WTC11 (cell line): ENCODE data around the gene SVEP1. TPM values are rescaled to one million over a fixed set of nuclear protein-coding genes. Genes with fewer than 3 reads are reported as not detected.

ENCODE experiments used
- ATAC-seq: fragments of 200-7000 bp; cut with Tn5 transposase; 2 replicates; pipeline ENCODE4 v1.10.0; 2021; ENCODE audit warnings: mild to moderate bottlenecking, moderate library complexity
- CTCF ChIA-PET: fragments of 300-600 bp; sonication (Branson Sonifier 250); formaldehyde crosslinking; loops from one replicate; lab custom pipeline; 2021; ENCODE audit warnings: antibody characterized with exemption; lab: Charles Lee
- POLR2A ChIA-PET: fragments of 350-600 bp; sonication (Branson Sonifier 250); formaldehyde crosslinking; loops from one replicate; lab custom pipeline; 2021; ENCODE audit warnings: antibody characterized with exemption; lab: Charles Lee
- DNase-seq: peaks from one replicate; pipeline ENCODE4 v3.0.0; 2021; ENCODE audit warnings: low spot score
- H3K27ac Mint-ChIP-seq: 2 replicates; pipeline ENCODE4 v1.8.0; 2021; ENCODE audit warnings: mixed read lengths
- H3K27me3 Mint-ChIP-seq: 2 replicates; pipeline ENCODE4 v1.8.0; 2021; ENCODE audit warnings: low read depth, mild to moderate bottlenecking, moderate library complexity, mixed read lengths
- H3K36me3 Mint-ChIP-seq: 2 replicates; pipeline ENCODE4 v1.8.0; 2021; ENCODE audit warnings: mixed read lengths
- H3K4me1 Mint-ChIP-seq: 2 replicates; pipeline ENCODE4 v1.8.0; 2022; ENCODE audit warnings: mixed read lengths
- H3K4me3 Mint-ChIP-seq: 2 replicates; pipeline ENCODE4 v1.8.0; 2021; ENCODE audit warnings: mild to moderate bottlenecking, moderate library complexity, mixed read lengths
- H3K9me3 Mint-ChIP-seq: 2 replicates; pipeline ENCODE4 v1.8.0; 2021; ENCODE audit warnings: mixed read lengths
- CREB1 ChIP-seq: sonication (generic); formaldehyde crosslinking; IDR thresholded peaks from 2 replicates; pipeline ENCODE4 v1.8.0; 2023; ENCODE audit warnings: mild to moderate bottlenecking, missing genetic modification reagents
- FOXK1 ChIP-seq: sonication (generic); formaldehyde crosslinking; IDR thresholded peaks from 2 replicates; pipeline ENCODE4 v1.8.0; 2022; ENCODE audit warnings: mild to moderate bottlenecking, moderate library complexity, missing genetic modification reagents
- FOXP1 ChIP-seq: sonication (generic); formaldehyde crosslinking; IDR thresholded peaks from 2 replicates; pipeline ENCODE4 v1.8.0; 2022; ENCODE audit warnings: missing genetic modification reagents, mild to moderate bottlenecking, moderate library complexity, borderline replicate concordance
- GRHL2 ChIP-seq: fragments of 250-450 bp; sonication (Bioruptor Pico); IDR thresholded peaks from 2 replicates; pipeline ENCODE4 v1.8.0; 2022; ENCODE audit warnings: mild to moderate bottlenecking, moderate library complexity; ENCODE audit not compliant: insufficient replicate concordance, severe bottlenecking
- JAZF1 ChIP-seq: fragments of 250-450 bp; sonication (Bioruptor Pico); IDR thresholded peaks from 2 replicates; pipeline ENCODE4 v1.9.0; 2021; ENCODE audit warnings: moderate library complexity, mild to moderate bottlenecking, inconsistent platforms
- NFATC4 ChIP-seq: fragments of 250-450 bp; sonication (Bioruptor Pico); IDR thresholded peaks from 2 replicates; pipeline ENCODE4 v1.9.0; 2021; ENCODE audit warnings: mild to moderate bottlenecking
- TP53 ChIP-seq: sonication (generic); formaldehyde crosslinking; IDR thresholded peaks from 2 replicates; pipeline ENCODE4 v1.8.1; 2023; ENCODE audit warnings: mild to moderate bottlenecking, missing genetic modification reagents
- ZBTB21 ChIP-seq: sonication (generic); formaldehyde crosslinking; IDR thresholded peaks from 2 replicates; pipeline ENCODE4 v1.8.1; 2023; ENCODE audit warnings: mild to moderate bottlenecking, missing genetic modification reagents, borderline replicate concordance
- ZNF416 ChIP-seq: fragments of 250-450 bp; sonication (Bioruptor Pico); IDR thresholded peaks from 2 replicates; pipeline ENCODE4 v1.9.0; 2021; ENCODE audit warnings: mild to moderate bottlenecking, inconsistent platforms
- total RNA-seq: library from RNA; stranded (reverse); gene quantifications from 3 replicates; pipeline ENCODE4 v1.2.3, GENCODE V29; 2021
- TF ChIP-seq, protein P1 (sequence below): sonication (generic); formaldehyde crosslinking; IDR thresholded peaks from 2 replicates; pipeline ENCODE4 v1.8.0; 2022; ENCODE audit warnings: missing genetic modification reagents
- TF ChIP-seq, protein P2 (sequence below): sonication (generic); formaldehyde crosslinking; IDR thresholded peaks from 2 replicates; pipeline ENCODE4 v1.8.1; 2023; ENCODE audit warnings: mild to moderate bottlenecking, missing genetic modification reagents, moderate library complexity
- TF ChIP-seq, protein P3 (sequence below): sonication (generic); formaldehyde crosslinking; IDR thresholded peaks from 2 replicates; pipeline ENCODE4 v1.8.1; 2023; ENCODE audit warnings: mild to moderate bottlenecking, missing genetic modification reagents, moderate library complexity
- TF ChIP-seq, protein P4 (sequence below): fragments of 200-600 bp; IDR thresholded peaks from 2 replicates; pipeline ENCODE4 v1.8.0; 2022; ENCODE audit warnings: antibody characterized with exemption
- TF ChIP-seq, protein P5 (sequence below): sonication (generic); formaldehyde crosslinking; IDR thresholded peaks from 2 replicates; pipeline ENCODE4 v1.8.1; 2023; ENCODE audit warnings: mild to moderate bottlenecking, moderate library complexity, missing genetic modification reagents
- TF ChIP-seq, protein P6 (sequence below): sonication (generic); formaldehyde crosslinking; IDR thresholded peaks from 2 replicates; pipeline ENCODE4 v1.8.1; 2023; ENCODE audit warnings: mild to moderate bottlenecking, missing genetic modification reagents
- TF ChIP-seq, protein P7 (sequence below): sonication (generic); formaldehyde crosslinking; IDR thresholded peaks from 2 replicates; pipeline ENCODE4 v1.8.1; 2022; ENCODE audit warnings: low read depth, missing genetic modification reagents, borderline replicate concordance

SVEP1 gene
- total RNA-seq, 1 experiment from 2014 or later, result 0.74 TPM

DNA sequence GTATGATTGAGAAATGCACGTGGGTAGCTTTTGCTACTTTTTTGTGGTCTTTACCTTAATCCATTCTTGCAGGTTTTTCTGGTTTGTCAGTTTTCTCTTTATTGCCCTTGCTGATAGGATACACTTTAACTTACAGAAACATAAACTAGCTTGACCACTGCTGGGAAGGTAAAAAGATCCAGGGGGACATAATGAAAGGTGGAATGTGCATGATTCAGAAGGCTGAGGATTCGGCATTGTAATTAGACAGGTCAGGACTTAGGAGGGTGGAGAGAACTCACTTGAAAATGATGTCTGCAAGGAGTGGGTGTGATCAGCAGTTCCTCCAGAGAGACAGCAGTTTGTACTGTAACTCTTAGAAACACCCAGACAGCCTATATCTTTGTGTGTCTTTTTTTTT lies 222.0 kb downstream of the SVEP1 start (continued):
- TF ChIP-seq, protein P1, sequence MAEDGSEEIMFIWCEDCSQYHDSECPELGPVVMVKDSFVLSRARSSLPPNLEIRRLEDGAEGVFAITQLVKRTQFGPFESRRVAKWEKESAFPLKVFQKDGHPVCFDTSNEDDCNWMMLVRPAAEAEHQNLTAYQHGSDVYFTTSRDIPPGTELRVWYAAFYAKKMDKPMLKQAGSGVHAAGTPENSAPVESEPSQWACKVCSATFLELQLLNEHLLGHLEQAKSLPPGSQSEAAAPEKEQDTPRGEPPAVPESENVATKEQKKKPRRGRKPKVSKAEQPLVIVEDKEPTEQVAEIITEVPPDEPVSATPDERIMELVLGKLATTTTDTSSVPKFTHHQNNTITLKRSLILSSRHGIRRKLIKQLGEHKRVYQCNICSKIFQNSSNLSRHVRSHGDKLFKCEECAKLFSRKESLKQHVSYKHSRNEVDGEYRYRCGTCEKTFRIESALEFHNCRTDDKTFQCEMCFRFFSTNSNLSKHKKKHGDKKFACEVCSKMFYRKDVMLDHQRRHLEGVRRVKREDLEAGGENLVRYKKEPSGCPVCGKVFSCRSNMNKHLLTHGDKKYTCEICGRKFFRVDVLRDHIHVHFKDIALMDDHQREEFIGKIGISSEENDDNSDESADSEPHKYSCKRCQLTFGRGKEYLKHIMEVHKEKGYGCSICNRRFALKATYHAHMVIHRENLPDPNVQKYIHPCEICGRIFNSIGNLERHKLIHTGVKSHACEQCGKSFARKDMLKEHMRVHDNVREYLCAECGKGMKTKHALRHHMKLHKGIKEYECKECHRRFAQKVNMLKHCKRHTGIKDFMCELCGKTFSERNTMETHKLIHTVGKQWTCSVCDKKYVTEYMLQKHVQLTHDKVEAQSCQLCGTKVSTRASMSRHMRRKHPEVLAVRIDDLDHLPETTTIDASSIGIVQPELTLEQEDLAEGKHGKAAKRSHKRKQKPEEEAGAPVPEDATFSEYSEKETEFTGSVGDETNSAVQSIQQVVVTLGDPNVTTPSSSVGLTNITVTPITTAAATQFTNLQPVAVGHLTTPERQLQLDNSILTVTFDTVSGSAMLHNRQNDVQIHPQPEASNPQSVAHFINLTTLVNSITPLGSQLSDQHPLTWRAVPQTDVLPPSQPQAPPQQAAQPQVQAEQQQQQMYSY (CRISPR knock-in tag), result no peak
- no peak for TF ChIP-seq TP53 (CRISPR knock-in tag)
- TF ChIP-seq, protein P2, sequence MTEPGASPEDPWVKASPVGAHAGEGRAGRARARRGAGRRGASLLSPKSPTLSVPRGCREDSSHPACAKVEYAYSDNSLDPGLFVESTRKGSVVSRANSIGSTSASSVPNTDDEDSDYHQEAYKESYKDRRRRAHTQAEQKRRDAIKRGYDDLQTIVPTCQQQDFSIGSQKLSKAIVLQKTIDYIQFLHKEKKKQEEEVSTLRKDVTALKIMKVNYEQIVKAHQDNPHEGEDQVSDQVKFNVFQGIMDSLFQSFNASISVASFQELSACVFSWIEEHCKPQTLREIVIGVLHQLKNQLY (CRISPR knock-in tag), result no peak
- TF ChIP-seq, protein P3, sequence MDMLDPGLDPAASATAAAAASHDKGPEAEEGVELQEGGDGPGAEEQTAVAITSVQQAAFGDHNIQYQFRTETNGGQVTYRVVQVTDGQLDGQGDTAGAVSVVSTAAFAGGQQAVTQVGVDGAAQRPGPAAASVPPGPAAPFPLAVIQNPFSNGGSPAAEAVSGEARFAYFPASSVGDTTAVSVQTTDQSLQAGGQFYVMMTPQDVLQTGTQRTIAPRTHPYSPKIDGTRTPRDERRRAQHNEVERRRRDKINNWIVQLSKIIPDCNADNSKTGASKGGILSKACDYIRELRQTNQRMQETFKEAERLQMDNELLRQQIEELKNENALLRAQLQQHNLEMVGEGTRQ, result no peak
- no peak for TF ChIP-seq JAZF1 (CRISPR knock-in tag)
- no peak for TF ChIP-seq ZNF416 (CRISPR knock-in tag)
- TF ChIP-seq, protein P4, sequence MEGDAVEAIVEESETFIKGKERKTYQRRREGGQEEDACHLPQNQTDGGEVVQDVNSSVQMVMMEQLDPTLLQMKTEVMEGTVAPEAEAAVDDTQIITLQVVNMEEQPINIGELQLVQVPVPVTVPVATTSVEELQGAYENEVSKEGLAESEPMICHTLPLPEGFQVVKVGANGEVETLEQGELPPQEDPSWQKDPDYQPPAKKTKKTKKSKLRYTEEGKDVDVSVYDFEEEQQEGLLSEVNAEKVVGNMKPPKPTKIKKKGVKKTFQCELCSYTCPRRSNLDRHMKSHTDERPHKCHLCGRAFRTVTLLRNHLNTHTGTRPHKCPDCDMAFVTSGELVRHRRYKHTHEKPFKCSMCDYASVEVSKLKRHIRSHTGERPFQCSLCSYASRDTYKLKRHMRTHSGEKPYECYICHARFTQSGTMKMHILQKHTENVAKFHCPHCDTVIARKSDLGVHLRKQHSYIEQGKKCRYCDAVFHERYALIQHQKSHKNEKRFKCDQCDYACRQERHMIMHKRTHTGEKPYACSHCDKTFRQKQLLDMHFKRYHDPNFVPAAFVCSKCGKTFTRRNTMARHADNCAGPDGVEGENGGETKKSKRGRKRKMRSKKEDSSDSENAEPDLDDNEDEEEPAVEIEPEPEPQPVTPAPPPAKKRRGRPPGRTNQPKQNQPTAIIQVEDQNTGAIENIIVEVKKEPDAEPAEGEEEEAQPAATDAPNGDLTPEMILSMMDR, result no peak
- TF ChIP-seq, protein P5, sequence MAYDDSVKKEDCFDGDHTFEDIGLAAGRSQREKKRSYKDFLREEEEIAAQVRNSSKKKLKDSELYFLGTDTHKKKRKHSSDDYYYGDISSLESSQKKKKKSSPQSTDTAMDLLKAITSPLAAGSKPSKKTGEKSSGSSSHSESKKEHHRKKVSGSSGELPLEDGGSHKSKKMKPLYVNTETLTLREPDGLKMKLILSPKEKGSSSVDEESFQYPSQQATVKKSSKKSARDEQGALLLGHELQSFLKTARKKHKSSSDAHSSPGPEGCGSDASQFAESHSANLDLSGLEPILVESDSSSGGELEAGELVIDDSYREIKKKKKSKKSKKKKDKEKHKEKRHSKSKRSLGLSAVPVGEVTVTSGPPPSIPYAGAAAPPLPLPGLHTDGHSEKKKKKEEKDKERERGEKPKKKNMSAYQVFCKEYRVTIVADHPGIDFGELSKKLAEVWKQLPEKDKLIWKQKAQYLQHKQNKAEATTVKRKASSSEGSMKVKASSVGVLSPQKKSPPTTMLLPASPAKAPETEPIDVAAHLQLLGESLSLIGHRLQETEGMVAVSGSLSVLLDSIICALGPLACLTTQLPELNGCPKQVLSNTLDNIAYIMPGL (CRISPR knock-in tag), result no peak
- TF ChIP-seq NFATC4 (CRISPR knock-in tag), result no peak

DNA sequence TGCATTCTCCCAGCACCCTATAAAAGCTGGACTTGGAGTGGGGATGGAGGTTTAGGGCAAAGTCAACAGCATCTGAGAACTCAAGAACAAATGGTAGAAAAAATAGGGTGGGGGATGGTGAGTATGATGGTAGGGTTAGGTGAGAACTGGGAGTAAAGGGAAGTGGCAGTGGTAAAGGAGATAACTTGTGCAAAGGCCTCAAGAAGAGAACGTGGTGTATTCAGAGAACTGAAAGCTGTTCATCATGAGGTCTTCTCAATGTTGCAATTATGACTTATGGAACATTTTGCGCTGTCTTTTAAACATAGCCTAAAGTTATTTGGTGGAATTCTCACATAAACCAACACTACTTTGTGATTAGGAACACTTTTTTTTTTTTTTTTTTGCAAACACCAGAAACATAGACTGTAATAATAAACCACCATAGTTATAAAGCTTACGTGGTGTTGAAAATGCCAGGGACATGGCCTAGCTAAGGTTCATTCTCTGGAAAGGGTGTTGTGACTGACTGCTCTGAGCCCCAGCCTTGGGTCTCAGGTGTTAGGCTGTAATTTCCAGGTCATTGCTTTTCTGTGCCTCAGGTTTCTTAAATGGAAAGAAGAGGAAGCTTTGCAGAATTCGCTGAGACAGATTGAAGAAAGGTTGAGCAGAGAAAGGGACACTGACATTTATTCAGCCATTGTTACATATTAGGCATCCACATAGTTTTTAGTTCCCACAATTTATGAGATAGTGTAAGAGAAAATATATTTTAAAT lies 222.7 kb downstream of the SVEP1 start:
- Mint-ChIP-seq H3K27me3 (no peaks in the 10 kb centered on the region), H3K36me3 (no peaks in the 10 kb centered on the region), H3K27ac (no peak overlapping the region), H3K4me1 (no peaks in the 10 kb centered on the region), H3K4me3 (no peak overlapping the region), H3K9me3 (0 out of 2 replicates have a peak, but pooled peaks cover 3% of the 10 kb centered on the region)
- ChIA-PET POLR2A (no interaction called here), CTCF (no interaction called here)
- no peak for DNase-seq
- no peak for ATAC-seq
- TF ChIP-seq, protein P2 (CRISPR knock-in tag), result no peak
- TF ChIP-seq, protein P6, sequence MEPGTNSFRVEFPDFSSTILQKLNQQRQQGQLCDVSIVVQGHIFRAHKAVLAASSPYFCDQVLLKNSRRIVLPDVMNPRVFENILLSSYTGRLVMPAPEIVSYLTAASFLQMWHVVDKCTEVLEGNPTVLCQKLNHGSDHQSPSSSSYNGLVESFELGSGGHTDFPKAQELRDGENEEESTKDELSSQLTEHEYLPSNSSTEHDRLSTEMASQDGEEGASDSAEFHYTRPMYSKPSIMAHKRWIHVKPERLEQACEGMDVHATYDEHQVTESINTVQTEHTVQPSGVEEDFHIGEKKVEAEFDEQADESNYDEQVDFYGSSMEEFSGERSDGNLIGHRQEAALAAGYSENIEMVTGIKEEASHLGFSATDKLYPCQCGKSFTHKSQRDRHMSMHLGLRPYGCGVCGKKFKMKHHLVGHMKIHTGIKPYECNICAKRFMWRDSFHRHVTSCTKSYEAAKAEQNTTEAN (CRISPR knock-in tag), result no peak
- TF ChIP-seq GRHL2 (no peak), CREB1 (no peak), FOXK1 (CRISPR knock-in tag) (no peak), FOXP1 (CRISPR knock-in tag) (no peak), ZBTB21 (CRISPR knock-in tag) (no peak)
- TF ChIP-seq, protein P1 (CRISPR knock-in tag), result no peak
- TF ChIP-seq, protein P7, sequence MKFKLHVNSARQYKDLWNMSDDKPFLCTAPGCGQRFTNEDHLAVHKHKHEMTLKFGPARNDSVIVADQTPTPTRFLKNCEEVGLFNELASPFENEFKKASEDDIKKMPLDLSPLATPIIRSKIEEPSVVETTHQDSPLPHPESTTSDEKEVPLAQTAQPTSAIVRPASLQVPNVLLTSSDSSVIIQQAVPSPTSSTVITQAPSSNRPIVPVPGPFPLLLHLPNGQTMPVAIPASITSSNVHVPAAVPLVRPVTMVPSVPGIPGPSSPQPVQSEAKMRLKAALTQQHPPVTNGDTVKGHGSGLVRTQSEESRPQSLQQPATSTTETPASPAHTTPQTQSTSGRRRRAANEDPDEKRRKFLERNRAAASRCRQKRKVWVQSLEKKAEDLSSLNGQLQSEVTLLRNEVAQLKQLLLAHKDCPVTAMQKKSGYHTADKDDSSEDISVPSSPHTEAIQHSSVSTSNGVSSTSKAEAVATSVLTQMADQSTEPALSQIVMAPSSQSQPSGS (CRISPR knock-in tag), result no peak
